GF-D8 (cell line): ENCODE data around the gene ZBP1.

Experiments used
- DNase-seq: peaks from one replicate; lab custom pipeline; 2025; lab: John Stamatoyannopoulos, UW

The ZBP1 gene

GRCh38 chr20:57571782-57572416 is 48.3 kb downstream of the ZBP1 start:
- DNase-seq = no peak

GRCh38 chr20:57570920-57571319 is 49.3 kb downstream of the ZBP1 start:
- DNase-seq = no peak

DNA sequence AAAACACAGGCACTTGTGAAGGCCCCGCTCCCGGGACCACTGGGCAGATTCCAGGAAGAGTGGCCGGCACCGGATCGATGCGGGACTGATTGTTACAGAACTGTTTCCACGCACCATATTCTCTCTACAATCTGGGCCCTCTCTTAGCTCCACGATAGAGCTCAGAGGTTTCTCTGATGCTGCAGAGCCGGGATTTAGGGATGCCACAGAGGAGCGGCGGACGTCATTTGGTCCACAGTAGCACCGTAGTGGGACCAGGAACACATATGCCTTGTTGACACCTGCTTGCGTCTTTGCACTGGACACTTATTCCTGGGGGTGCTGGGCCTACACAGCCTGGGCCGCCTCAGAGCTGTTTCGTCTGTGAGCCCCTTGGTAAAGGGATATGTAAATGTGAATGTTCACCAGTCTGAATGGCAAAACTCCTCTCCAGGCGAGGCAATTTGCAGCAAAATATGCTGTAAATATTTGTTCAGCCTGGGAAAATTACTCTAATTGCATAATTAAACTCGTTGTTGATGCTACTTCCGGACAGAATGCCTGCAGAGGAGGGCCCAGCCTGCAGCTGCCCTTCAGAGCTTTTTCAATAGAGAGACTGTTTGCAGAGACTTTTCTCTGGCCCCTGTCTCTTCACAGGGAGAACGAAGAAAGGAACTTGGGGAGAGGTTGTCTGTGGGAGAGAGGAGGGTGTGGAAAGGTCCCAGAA is 49.9 kb downstream of the ZBP1 start:
- DNase-seq = no peak

DNA sequence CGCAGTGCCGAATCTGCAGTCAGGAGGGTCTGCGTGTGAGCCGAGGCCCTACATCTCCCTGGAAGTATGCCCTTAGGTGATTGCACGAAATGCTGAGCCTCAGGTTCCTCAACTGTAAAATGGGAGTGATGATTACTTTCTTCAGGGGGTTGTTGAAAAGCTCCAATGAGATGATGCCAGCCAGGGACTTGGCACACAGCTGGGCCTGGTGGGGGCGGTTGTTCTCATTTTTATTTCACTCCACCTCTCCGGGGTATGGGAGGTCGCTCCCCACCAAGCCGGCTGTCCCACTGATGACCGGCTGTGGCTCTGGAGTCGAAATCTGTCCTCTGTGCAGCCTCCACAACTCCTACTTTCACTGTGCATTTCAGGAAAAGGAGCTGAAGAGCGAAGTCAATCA is 51.3 kb downstream of the ZBP1 start:
- no peak for DNase-seq

- no peak for DNase-seq
These were observed 51.9 kb downstream of the ZBP1 start for GRCh38 chr20:57568088-57568896.

GRCh38 chr20:57567471-57568079 is 52.7 kb downstream of the ZBP1 start:
- no peak for DNase-seq

DNA sequence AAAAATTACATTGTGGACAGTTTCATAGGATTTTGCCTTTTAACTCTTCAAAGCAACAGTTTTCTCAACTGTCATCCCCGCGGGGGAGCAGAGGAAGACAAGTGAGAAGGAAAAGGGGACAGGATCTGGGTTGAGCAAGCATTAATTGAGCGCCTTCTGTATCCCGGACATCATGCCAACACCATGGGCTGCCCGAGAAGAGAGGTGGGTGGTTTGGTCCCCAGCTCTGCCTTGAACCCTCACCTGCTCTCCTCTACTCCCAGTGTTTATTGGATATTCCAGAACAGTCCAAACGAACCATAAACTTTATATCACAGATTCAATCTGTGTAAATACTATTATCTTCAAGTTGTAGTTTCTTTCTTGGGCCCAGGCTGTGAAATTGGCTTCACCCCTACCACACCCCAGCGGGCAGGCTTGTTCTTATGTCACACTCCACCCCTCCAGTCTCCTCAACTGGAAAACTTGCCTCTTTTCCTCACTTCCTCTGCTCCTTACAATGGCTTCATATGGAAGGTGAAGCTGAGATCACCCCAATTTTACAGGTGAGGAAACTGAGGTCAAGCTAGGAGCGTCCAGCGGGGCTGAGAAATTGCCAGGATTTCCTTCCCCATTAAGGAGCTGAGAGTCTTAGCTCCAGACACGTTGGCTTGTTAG is 53.3 kb downstream of the ZBP1 start:
- no peak for DNase-seq

DNA sequence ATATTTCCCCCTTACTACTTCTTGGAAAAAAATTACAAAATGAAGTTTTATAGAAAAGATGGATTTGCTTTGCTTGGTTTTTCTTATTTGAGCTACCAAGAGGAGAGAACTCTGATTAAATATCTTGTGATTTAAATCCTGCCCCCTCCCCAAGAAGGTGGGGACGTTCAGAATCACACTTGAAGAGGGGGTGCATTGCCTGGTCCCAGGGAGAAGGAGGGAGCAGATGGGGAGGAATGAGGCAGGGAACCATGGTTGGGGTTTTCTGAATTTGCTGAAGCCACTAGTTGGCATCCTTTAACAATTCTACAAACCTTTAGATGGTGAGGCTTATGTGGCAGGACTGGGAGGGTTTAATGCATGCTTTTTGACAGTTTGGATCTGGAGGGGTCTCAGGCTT is 53.8 kb downstream of the ZBP1 start:
- no peak for DNase-seq

DNA sequence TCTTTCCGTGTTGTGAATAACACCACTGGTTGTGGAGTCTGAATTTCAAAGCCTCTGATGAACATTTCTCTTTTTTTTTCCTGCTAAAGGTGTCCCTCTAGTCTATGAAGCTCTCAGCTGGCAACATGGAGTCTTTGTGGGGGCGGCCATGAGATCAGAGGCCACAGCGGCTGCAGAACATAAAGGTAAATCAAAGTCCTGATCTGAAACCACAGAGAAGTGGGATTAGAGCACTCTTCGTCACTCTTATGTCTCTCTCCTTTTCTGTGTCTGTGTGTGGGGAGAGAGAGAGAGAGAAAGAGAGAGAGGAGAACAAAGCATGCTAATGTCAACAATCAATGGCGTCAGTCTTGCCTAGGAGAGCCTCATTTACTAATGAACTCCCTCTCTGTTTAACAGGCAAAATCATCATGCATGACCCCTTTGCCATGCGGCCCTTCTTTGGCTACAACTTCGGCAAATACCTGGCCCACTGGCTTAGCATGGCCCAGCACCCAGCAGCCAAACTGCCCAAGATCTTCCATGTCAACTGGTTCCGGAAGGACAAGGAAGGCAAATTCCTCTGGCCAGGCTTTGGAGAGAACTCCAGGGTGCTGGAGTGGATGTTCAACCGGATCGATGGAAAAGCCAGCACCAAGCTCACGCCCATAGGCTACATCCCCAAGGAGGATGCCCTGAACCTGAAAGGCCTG is 55.1 kb downstream of the ZBP1 start:
- no peak for DNase-seq

- DNase-seq = no peak
These were observed 55.9 kb downstream of the ZBP1 start for GRCh38 chr20:57564180-57564802.

GRCh38 chr20:57563522-57563921 is 56.7 kb downstream of the ZBP1 start:
- DNase-seq = no peak

- no peak for DNase-seq
These were observed 57.4 kb downstream of the ZBP1 start for GRCh38 chr20:57562541-57563465.

DNA sequence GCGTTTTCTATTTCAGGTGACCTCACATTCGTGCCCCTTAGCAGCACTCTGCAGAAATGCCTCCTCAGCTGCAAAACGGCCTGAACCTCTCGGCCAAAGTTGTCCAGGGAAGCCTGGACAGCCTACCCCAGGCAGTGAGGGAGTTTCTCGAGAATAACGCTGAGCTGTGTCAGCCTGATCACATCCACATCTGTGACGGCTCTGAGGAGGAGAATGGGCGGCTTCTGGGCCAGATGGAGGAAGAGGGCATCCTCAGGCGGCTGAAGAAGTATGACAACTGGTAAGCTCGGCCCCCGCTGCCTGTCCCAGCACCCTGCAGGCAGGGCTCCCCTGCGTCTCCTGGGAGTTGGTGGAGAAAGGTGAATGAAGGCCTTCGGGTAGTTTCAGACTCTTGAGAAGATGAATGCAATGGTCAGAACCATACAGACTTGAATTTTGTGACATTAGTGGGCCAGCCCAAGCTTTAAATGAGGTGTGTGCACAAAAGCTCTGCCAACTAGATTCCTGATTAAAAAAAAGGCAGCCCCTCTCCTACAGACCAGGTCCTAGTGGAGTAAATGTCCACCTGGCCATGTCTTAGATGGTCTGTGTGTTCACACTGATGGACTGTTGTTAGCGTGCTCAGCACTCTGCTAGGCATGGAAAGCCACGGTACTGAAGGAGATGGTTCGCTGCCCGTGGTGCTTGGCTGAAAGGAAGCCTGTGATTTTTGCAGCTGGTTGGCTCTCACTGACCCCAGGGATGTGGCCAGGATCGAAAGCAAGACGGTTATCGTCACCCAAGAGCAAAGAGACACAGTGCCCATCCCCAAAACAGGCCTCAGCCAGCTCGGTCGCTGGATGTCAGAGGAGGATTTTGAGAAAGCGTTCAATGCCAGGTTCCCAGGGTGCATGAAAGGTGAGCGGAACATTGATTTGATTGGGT is 58.6 kb downstream of the ZBP1 start:
- no peak for DNase-seq

- no peak for DNase-seq
These were observed 59.5 kb downstream of the ZBP1 start, which contains the start of gene PCK1 for GRCh38 chr20:57560554-57561355. PCK1 (plus strand) TSS chr20:57561110; CDS start chr20:57561412, 302 bp downstream.

DNA sequence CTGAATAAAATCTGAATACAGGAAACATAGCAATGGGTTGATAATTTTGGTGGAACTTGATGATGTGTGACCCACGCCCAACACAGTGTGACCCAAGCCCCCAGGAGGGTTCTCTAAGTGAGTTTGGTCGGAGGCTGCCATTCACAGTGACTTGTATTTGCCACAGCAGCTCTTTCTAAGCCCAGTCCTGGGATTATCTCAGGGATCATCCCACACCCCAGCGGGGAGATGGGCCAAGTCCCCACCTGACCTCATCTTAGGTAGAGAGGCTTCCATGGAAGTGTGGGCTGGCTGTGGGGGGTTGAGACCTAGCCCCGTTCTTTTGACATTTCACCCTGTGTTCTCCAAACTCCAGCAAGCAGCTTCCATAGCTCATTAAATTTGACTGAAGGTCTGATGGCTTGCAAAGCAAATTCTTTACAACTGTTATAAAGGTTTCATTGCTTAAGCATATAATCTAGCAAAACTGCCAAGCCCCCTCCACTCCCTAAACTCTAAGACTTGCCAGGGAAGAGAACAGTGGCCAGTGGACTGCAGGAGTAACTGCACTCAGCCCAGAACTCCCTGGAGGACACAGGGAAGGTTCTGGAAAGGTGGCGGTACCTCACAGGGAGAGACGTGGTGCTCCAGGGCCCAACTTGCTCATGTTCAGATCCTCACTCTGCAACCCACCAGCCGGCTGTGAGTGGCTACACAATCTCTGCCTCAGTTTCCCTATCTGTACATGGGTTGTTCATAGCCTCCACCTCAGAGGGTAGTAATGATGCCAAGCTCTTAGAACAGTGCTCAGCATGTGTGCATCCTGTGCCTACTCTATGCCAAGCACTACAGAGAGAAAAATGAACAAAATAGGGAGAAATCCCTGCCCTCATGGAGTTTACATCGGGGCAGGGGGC is 60.3 kb downstream of the ZBP1 start:
- no peak for DNase-seq

DNA sequence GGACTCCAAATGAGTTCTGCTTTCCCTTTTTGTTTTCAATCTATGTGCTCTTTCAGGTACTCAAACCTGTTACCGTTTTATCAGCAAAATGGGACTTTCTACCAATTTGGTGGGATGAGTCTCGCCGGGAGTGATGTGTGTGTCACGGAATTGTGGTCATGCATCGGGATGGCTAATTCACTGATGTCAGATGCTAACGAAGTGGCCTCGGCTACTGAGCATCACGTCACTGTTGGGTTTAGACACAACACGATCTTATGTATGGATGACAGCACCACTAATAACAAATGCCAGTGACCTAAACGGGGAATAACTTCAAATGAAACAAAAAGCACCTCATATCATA is 61.0 kb downstream of the ZBP1 start:
- no peak for DNase-seq
